Activated CD8-positive, alpha-beta T cell treated with anti-CD3 and anti-CD28 coated beads for 36 hours (primary cell): ENCODE data around the gene TMEM270. TPM values are rescaled to one million over a fixed set of nuclear protein-coding genes. Genes with fewer than 3 reads are reported as not detected.

Experiments used
- ATAC-seq: fragments of 200-7000 bp; cut with Tn5 transposase; one replicate; pipeline ENCODE4 v1.10.0; 2021; ENCODE audit warnings: mild to moderate bottlenecking, moderate library complexity
- CTCF ChIA-PET: fragments of 350-600 bp; sonication (Branson Sonifier 250); formaldehyde crosslinking; loops from one replicate; lab custom pipeline; 2021; ENCODE audit warnings: antibody characterized with exemption; lab: Charles Lee
- POLR2A ChIA-PET: fragments of 350-600 bp; sonication (Branson Sonifier 250); formaldehyde crosslinking; loops from one replicate; lab custom pipeline; 2021; ENCODE audit warnings: antibody characterized with exemption; lab: Charles Lee
- DNase-seq: peaks from one replicate; pipeline ENCODE4 v3.0.0-alpha.2; 2020
- H3K27ac Mint-ChIP-seq: one replicate; pipeline ENCODE4 v1.8.0; 2021; ENCODE audit warnings: mild to moderate bottlenecking, mixed read lengths
- H3K27me3 Mint-ChIP-seq: one replicate; pipeline ENCODE4 v1.8.0; 2021; ENCODE audit warnings: mixed read lengths
- H3K36me3 Mint-ChIP-seq: one replicate; pipeline ENCODE4 v1.8.0; 2021; ENCODE audit warnings: low read depth, mixed read lengths
- H3K4me1 Mint-ChIP-seq: one replicate; pipeline ENCODE4 v1.8.0; 2021; ENCODE audit warnings: low read depth, mixed read lengths
- H3K4me3 Mint-ChIP-seq: one replicate; pipeline ENCODE4 v1.8.0; 2021; ENCODE audit warnings: mild to moderate bottlenecking, moderate library complexity, mixed read lengths
- H3K9me3 Mint-ChIP-seq: one replicate; pipeline ENCODE4 v1.8.0; 2021; ENCODE audit warnings: mixed read lengths
- CTCF ChIP-seq: fragments of 200-600 bp; IDR thresholded peaks from one replicate; pipeline ENCODE4 v1.8.0; 2022; ENCODE audit warnings: antibody characterized with exemption, mild to moderate bottlenecking
- intact Hi-C: fragments of 100-400 bp; cut with micrococcal nuclease; formaldehyde crosslinking; loops from one replicate; pipeline ENCODE4 v1.10.0; 2022
- total RNA-seq, 2 experiments: library from RNA; stranded (reverse); gene quantifications; one replicate each; pipeline ENCODE4 v1.2.3, GENCODE V29; 2021

Gene TMEM270
- total RNA-seq, 2 experiments from 2014 or later = not detected

- ChIA-PET CTCF (no interaction called here), POLR2A (no interaction called here)
- Mint-ChIP-seq H3K27me3 (peaks cover 1% of the 10 kb centered on the region), H3K4me3 (no peak overlapping the region), H3K4me1 (peaks cover 8% of the 10 kb centered on the region), H3K36me3 (no peaks in the 10 kb centered on the region), H3K9me3 (peaks cover 1% of the 10 kb centered on the region), H3K27ac (no peak overlapping the region)
- ATAC-seq = no peak
- no peak for DNase-seq
- intact Hi-C loops = no loop called here
- TF ChIP-seq CTCF = no peak
These were observed 34.0 kb downstream of the TMEM270 start for GRCh38 chr7:73894733-73895551.

GRCh38 chr7:73895626-73896025 lies 34.7 kb downstream of the TMEM270 start:
- Mint-ChIP-seq H3K9me3 (peaks cover 1% of the 10 kb centered on the region), H3K4me3 (no peak overlapping the region), H3K27me3 (peaks cover 1% of the 10 kb centered on the region), H3K36me3 (no peaks in the 10 kb centered on the region), H3K4me1 (peaks cover under 1% of the 10 kb centered on the region), H3K27ac (no peak overlapping the region)
- CTCF ChIA-PET = interaction anchor here (1.0 kb wide), 1 partner anchor 289 kb away, joined by 3 read pairs; no protein-coding TSS in a partner anchor
- TF ChIP-seq CTCF = no peak
- no peak for ATAC-seq
- intact Hi-C loops = no loop called here
- POLR2A ChIA-PET = no interaction called here
- DNase-seq = no peak

- POLR2A ChIA-PET = no interaction called here
- TF ChIP-seq CTCF = no peak
- no peak overlapping the region for H3K4me3 Mint-ChIP-seq
These were observed 35.5 kb downstream of the TMEM270 start for GRCh38 chr7:73896454-73896853.

GRCh38 chr7:73899731-73900142 lies 38.8 kb downstream of the TMEM270 start:
- CTCF ChIA-PET = no interaction called here
- Mint-ChIP-seq H3K36me3 (no peaks in the 10 kb centered on the region), H3K4me3 (no peak overlapping the region), H3K27me3 (no peaks in the 10 kb centered on the region), H3K27ac (no peak overlapping the region), H3K9me3 (peaks cover 1% of the 10 kb centered on the region), H3K4me1 (no peaks in the 10 kb centered on the region)
- ATAC-seq (no peak), DNase-seq (no peak)
- POLR2A ChIA-PET = no interaction called here
- intact Hi-C loops = no loop called here
- no peak for TF ChIP-seq CTCF

More at GRCh38 chr7:73896454-73896853, 35.5 kb downstream of the TMEM270 start:
- no peak for ATAC-seq
- no peaks in the 10 kb centered on the region for H3K4me1 Mint-ChIP-seq
- H3K36me3 Mint-ChIP-seq = no peaks in the 10 kb centered on the region
- no peak overlapping the region for H3K27ac Mint-ChIP-seq
- H3K27me3 Mint-ChIP-seq = peaks cover 1% of the 10 kb centered on the region
- peaks cover 1% of the 10 kb centered on the region for H3K9me3 Mint-ChIP-seq
- intact Hi-C loops = no loop called here
- no peak for DNase-seq
- CTCF ChIA-PET = interaction anchor here (0.8 to 1.0 kb wide), 2 partner anchors 130 to 290 kb away, joined by 3 to 4 read pairs; no protein-coding TSS in a partner anchor

GRCh38 chr7:73900286-73900685 lies 39.3 kb downstream of the TMEM270 start:
- Mint-ChIP-seq H3K27ac (no peak overlapping the region), H3K9me3 (peaks cover 1% of the 10 kb centered on the region), H3K4me1 (no peaks in the 10 kb centered on the region), H3K27me3 (no peaks in the 10 kb centered on the region), H3K4me3 (no peak overlapping the region), H3K36me3 (no peaks in the 10 kb centered on the region)
- DNase-seq (no peak), ATAC-seq (no peak)
- POLR2A ChIA-PET = no interaction called here
- CTCF ChIA-PET = no interaction called here
- intact Hi-C loops = no loop called here
- no peak for TF ChIP-seq CTCF
